Lower leg skin (tissue), 4 donors: ENCODE results near the gene FLNA. TPM values are rescaled to one million over a fixed set of nuclear protein-coding genes. Genes with fewer than 3 reads are reported as not detected.
A peak's percentile ranks its signal among the peaks of the same experiment; 100 is the strongest.

ENCODE experiments used
- DNase-seq, 2 donors: peaks; one replicate each; pipeline ENCODE4 v3.0.0-alpha.2; 2019; ENCODE audit warnings: low spot score in 2 of 2
- H3K4me3 ChIP-seq: fragments of 200-600 bp; sonication (generic); 2 replicates; pipeline ENCODE4 v1.5.1; 2017; ENCODE audit warnings: mild to moderate bottlenecking, low read depth; ENCODE audit not compliant: poor library complexity, severe bottlenecking
- CTCF ChIP-seq, 3 donors: fragments of 450-650 bp; IDR thresholded peaks; one replicate each; pipeline ENCODE4 v1.5.1; 2016; ENCODE audit warnings: antibody characterized with exemption in 3 of 3, mild to moderate bottlenecking in 3 of 3, moderate library complexity in 2 of 3
- POLR2A ChIP-seq, 2 donors: fragments of 450-650 bp; IDR thresholded peaks; one replicate each; pipeline ENCODE4 v1.6.1; 2016 to 2017; ENCODE audit warnings: antibody characterized with exemption in 2 of 2, mild to moderate bottlenecking in 1 of 2, moderate library complexity in 1 of 2
- WGBS, 2 donors: methylation state at CpG; one replicate each; pipeline ENCODE4 v1.1.5; 2018; 5-methylcytosine and 5-hydroxymethylcytosine counted together
- intact Hi-C: fragments of 100-400 bp; cut with DNase I; formaldehyde crosslinking; loops from one replicate; pipeline ENCODE4 v1.15.0; 2023; ENCODE audit warnings: low total_unique reads
- total RNA-seq, 4 donors: library from RNA; depleted of rRNA; stranded (reverse); fragments of >200 nt; gene quantifications; one replicate each; pipeline ENCODE4 v1.1.0, GENCODE V29; 2016

Gene FLNA
- total RNA-seq, 4 donors from 2014 or later = 278 to 636 (median 365) TPM

GRCh38 chrX:154369449-154370299 lies 4.8 kb downstream of the FLNA start:
- peak; percentile 69 to 95 for DNase-seq
- 0 to 35% methylated on average over 9 to 13 of the region's 13 CpGs for WGBS, 2 donors
- intact Hi-C loops = no loop called here
- H3K4me3 ChIP-seq = peak overlapping the region; percentile 52
- TF ChIP-seq CTCF (IDR thresholded peaks at IDR 0.05) (no peak), POLR2A (IDR thresholded peaks at IDR 0.05) (no peak)

DNA sequence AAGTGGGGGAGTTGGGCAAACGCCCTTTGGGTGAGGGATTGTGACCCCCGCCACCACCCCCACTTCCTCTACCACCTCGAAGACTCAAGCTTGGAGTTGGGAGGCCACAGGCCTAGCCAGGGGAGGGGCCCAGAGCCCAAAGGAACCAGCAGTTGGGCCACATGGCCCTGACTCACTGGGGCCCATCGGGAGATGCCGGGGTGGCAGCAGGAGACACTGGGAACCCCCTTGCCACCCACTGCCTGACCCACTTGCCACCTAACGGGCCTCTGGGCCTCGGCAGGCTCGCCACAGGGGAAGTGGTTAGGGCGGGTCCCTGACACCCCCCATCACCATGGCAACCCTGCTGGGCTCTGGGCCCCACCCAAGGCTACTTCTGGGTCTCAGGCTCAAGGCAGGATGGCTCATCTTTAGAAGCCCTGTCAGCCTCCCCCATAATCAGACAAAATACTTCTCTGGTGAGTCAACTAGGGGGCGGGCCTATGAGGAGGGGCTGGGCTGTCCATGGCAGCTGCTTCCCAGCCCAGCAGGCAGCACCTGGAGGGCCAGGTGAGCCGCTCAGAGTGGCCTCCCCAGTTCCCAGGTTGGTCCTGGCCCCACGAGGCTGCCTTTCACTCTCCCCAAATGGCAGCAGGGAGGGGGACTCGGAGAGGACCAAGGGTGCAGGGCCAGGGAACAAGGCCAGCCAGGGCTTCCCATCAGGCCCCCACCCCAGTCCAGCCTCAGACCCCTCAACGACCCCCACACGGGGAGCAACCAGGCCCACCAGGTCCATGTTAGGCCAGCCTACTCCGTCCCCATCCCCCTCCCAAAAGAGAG lies 5.6 kb downstream of the FLNA start:
- 0 to 49% methylated on average over 4 to 13 of the region's 16 CpGs for WGBS, 2 donors
- no peak overlapping the region for H3K4me3 ChIP-seq
- no peak for TF ChIP-seq CTCF (IDR thresholded peaks at IDR 0.05)
- intact Hi-C loops = no loop called here
- DNase-seq = peak; percentile 75 to 96

GRCh38 chrX:154367474-154368308 lies 6.7 kb downstream of the FLNA start:
- TF ChIP-seq CTCF (IDR thresholded peaks at IDR 0.05) (no peak), POLR2A (IDR thresholded peaks at IDR 0.05) (no peak)
- intact Hi-C loops = no loop called here
- H3K4me3 ChIP-seq = no peak overlapping the region
- no peak for DNase-seq
- 80 to 86% methylated on average over 5 to 29 of the region's 31 CpGs for WGBS, 2 donors

GRCh38 chrX:154366666-154367055 lies 7.8 kb downstream of the FLNA start:
- H3K4me3 ChIP-seq = no peak overlapping the region
- TF ChIP-seq CTCF (IDR thresholded peaks at IDR 0.05) (no peak), POLR2A (IDR thresholded peaks at IDR 0.05) (no peak)
- intact Hi-C loops = no loop called here
- 27 to 87% methylated on average over 8 to 11 of the region's 11 CpGs for WGBS, 2 donors
- DNase-seq = no peak

GRCh38 chrX:154365997-154366665 lies 8.3 kb downstream of the FLNA start:
- intact Hi-C loops = no loop called here
- WGBS, 2 donors = 87 to 90% methylated on average over 10 to 28 of the region's 32 CpGs
- H3K4me3 ChIP-seq = no peak overlapping the region
- DNase-seq = no peak
- TF ChIP-seq POLR2A (IDR thresholded peaks at IDR 0.05) = no peak
- no peak for TF ChIP-seq CTCF (IDR thresholded peaks at IDR 0.05)
